ENCODE results near the gene SORL1. TPM values are rescaled to one million over a fixed set of nuclear protein-coding genes. Genes with fewer than 3 reads are reported as not detected.

Gene SORL1
- total RNA-seq, 1 donor from 2014 or later, result 11.3 TPM

- no peak overlapping the region for H3K4me3 ChIP-seq (ENCODE audit: low read depth, low read length)
- FAIRE-seq (no peak), DNase-seq (ENCODE audit: low read depth) (no peak)
- TF ChIP-seq, protein P1, sequence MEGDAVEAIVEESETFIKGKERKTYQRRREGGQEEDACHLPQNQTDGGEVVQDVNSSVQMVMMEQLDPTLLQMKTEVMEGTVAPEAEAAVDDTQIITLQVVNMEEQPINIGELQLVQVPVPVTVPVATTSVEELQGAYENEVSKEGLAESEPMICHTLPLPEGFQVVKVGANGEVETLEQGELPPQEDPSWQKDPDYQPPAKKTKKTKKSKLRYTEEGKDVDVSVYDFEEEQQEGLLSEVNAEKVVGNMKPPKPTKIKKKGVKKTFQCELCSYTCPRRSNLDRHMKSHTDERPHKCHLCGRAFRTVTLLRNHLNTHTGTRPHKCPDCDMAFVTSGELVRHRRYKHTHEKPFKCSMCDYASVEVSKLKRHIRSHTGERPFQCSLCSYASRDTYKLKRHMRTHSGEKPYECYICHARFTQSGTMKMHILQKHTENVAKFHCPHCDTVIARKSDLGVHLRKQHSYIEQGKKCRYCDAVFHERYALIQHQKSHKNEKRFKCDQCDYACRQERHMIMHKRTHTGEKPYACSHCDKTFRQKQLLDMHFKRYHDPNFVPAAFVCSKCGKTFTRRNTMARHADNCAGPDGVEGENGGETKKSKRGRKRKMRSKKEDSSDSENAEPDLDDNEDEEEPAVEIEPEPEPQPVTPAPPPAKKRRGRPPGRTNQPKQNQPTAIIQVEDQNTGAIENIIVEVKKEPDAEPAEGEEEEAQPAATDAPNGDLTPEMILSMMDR (IDR thresholded peaks at IDR 0.05; ENCODE audit: insufficient read depth, low read length, severe bottlenecking), result no peak
- H3K36me3 ChIP-seq (ENCODE audit: control insufficient read depth, insufficient read depth, low read length), result no peaks in the 10 kb centered on the region
- no peaks in the 10 kb centered on the region for H3K27me3 ChIP-seq (ENCODE audit: control insufficient read depth, insufficient read depth, low read length)
These were observed 107.6 kb downstream of the SORL1 start for GRCh38 chr11:121559606-121560200.

- FAIRE-seq (no peak), DNase-seq (ENCODE audit: low read depth) (no peak)
These were observed 108.1 kb downstream of the SORL1 start for GRCh38 chr11:121560236-121560635.

DNA sequence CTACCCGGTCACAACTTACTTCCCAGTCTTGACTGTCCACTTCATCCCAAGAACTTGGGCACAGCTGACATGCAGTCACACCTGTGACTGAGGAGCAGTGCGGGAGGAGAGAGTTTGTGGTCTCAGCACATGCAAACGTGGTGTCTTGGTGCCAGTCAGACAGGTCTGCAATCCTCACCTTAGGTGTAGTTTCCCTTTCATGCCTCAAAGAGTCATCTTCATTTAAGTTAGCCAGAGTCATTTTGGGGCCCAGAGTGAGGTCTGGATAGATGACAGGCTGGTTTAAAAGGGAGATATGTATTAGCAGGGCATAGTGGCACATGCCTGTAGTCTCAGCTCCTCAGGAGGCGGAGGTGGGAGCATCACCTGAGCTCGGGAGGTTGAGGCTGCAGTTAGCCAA is 109.1 kb downstream of the SORL1 start:
- Histone ChIP-seq H3K27me3 (ENCODE audit: control insufficient read depth, insufficient read depth, low read length) (no peaks in the 10 kb centered on the region), H3K36me3 (ENCODE audit: control insufficient read depth, insufficient read depth, low read length) (no peaks in the 10 kb centered on the region), H3K4me3 (ENCODE audit: low read depth, low read length) (no peak overlapping the region)
- no peak for DNase-seq (ENCODE audit: low read depth)
- FAIRE-seq, result peak; percentile 62
- TF ChIP-seq, protein P1 (IDR thresholded peaks at IDR 0.05; ENCODE audit: insufficient read depth, low read length, severe bottlenecking), result no peak

More at GRCh38 chr11:121560236-121560635, 108.1 kb downstream of the SORL1 start:
- Histone ChIP-seq H3K27me3 (ENCODE audit: control insufficient read depth, insufficient read depth, low read length) (no peaks in the 10 kb centered on the region), H3K36me3 (ENCODE audit: control insufficient read depth, insufficient read depth, low read length) (no peaks in the 10 kb centered on the region), H3K4me3 (ENCODE audit: low read depth, low read length) (no peak overlapping the region)
- TF ChIP-seq, protein P1 (IDR thresholded peaks at IDR 0.05; ENCODE audit: insufficient read depth, low read length, severe bottlenecking), result no peak

- FAIRE-seq, result no peak
These were observed 109.6 kb downstream of the SORL1 start for GRCh38 chr11:121561716-121562115.

GRCh38 chr11:121563003-121563402 is 110.9 kb downstream of the SORL1 start:
- FAIRE-seq (no peak), DNase-seq (ENCODE audit: low read depth) (no peak)
- Histone ChIP-seq H3K36me3 (ENCODE audit: control insufficient read depth, insufficient read depth, low read length) (no peaks in the 10 kb centered on the region), H3K4me3 (ENCODE audit: low read depth, low read length) (no peak overlapping the region), H3K27me3 (ENCODE audit: control insufficient read depth, insufficient read depth, low read length) (no peaks in the 10 kb centered on the region)
- TF ChIP-seq, protein P1 (IDR thresholded peaks at IDR 0.05; ENCODE audit: insufficient read depth, low read length, severe bottlenecking), result no peak

More at GRCh38 chr11:121561716-121562115, 109.6 kb downstream of the SORL1 start:
- Histone ChIP-seq H3K36me3 (ENCODE audit: control insufficient read depth, insufficient read depth, low read length) (no peaks in the 10 kb centered on the region), H3K4me3 (ENCODE audit: low read depth, low read length) (no peak overlapping the region), H3K27me3 (ENCODE audit: control insufficient read depth, insufficient read depth, low read length) (no peaks in the 10 kb centered on the region)
- no peak for DNase-seq (ENCODE audit: low read depth)
- TF ChIP-seq, protein P1 (IDR thresholded peaks at IDR 0.05; ENCODE audit: insufficient read depth, low read length, severe bottlenecking), result no peak
